ELF-1 (cell line): Measurements from ENCODE around the gene PTGES2.
"Not testable (repeated sequence)": the region's sequence is repeated elsewhere in the genome, so short reads cannot be mapped to it uniquely, and the experiment has no call there.

Source experiments
- DNase-seq: peaks from one replicate; pipeline ENCODE4 v3.0.0-alpha.2; 2016; ENCODE audit warnings: low read depth, low spot score

PTGES2 gene

DNA sequence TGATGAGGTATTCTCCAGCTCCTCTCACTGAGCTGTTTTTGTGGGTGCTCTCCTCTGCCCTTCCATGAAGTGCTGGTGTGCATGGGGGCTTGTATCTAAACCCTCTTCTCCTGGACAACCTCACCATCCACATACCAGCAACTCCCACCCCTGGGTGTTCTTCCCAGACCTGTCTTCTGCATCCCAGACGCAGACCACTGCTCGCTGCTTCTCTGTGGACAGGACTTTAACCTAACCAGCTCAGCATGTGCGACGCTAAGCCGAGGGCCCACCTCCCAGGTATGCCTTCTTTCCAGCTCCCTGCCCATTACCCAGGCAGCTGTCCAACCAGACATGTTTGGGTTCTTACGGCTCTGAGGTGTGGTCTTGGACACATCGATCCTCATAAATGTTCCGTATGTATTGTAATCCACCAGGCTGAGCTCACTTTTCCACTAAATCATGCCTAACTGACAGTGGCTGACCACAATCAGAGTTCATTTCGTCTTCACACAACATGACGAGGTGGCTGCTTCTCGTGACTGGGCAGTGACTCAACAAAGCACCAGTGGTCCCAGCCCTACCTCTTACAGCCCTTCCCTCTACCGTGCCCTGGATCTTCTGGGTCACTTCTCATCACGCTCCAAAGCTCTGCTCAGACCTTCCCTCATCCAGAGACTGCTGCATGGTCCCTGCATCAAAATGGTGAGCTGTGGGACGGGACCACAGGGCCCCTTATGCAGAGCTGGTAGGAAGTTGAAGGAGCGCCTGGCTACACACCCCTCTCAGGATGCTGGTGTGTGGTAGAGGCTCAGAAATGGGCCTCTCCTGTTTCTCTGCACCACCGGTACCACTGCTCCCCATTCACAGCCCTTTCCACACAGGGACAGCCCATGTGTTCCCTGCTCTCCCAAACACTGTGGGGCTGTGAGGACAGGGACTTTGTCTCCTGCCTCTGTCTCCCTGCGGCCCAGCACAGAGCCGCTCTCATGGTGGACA, 9.6 kb upstream of the PTGES2 start:
- no peak for DNase-seq

DNA sequence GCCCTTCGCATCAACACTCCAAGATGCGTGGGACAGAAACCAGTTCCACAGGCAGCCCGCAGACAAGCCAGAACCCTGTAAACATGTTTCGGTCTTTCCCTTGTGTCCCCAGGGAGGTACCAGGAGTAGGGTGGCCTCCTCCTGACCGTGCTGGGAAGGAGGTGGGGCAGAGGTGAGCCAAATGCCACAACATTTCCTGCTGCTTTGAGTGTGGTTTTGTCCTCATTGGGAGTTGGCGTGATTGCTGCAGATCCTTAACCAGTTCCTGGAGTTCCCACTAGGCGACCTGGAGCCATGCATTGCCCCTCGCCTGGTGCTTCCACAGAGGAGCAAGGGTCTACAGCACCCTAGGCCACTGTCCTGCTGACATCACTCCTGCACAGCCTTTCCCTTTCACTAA, 8.0 kb upstream of the PTGES2 start:
- peak; percentile 36 for DNase-seq

DNA sequence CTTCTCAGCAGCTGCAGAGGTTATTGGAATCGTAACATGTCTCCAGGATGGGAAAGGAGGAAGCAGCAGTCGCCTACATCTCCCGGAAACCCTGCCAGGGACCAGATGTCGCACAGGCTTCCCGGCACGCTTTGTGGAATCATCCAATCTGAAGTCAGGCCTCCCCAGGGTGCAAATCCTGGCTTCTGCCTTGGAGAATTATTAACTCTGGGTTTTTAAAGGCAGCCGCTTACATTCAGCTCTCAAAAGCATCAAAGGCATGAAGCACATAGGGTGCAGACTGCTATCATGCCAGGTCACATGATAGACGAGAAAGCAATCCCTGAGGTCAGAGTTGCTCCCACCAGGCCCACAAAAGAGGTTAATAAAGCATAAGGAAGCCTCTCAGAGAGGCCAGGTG, 4.6 kb upstream of the PTGES2 start:
- not testable (repeated sequence) for DNase-seq

DNA sequence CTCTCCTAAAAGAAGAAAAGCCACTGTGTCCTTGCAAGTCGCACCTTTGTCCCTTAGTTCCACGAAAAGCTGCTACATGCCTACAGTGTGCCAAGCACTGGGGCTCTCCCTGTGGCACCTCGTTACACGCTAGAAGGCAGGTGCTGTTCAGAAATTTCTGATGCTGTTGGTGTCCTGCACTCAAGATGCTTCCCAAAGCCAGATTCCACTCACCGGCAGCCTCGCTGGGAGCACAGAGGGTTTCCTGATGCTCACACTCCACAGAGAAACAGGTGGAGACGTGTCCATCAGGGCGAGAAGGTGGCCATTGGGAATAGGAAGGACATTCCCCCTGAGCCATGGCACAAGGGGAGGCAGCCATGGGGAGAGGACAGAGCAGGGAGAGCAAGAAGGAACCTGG, 3.8 kb upstream of the PTGES2 start:
- DNase-seq: not testable (repeated sequence)

DNA sequence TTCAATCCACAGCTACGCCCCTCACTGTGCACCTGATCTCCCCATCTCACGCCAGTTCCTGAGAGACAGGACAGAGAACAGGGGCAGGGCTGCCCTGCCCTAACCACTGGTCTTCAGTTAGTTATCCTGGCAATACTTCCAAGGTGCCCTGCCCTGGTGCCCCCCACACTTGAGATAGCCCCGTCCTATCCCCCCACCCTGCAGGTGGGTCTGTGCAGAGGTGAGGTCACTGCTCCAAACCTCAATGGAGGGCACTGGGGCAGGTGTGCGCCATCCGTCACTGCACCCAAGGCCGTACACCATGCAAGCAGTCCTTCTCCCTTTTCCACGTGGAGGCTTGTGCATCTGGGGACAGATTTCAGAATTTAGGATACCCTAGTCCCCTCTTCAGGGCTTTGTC, 3.1 kb upstream of the PTGES2 start:
- DNase-seq: not testable (repeated sequence)

DNA sequence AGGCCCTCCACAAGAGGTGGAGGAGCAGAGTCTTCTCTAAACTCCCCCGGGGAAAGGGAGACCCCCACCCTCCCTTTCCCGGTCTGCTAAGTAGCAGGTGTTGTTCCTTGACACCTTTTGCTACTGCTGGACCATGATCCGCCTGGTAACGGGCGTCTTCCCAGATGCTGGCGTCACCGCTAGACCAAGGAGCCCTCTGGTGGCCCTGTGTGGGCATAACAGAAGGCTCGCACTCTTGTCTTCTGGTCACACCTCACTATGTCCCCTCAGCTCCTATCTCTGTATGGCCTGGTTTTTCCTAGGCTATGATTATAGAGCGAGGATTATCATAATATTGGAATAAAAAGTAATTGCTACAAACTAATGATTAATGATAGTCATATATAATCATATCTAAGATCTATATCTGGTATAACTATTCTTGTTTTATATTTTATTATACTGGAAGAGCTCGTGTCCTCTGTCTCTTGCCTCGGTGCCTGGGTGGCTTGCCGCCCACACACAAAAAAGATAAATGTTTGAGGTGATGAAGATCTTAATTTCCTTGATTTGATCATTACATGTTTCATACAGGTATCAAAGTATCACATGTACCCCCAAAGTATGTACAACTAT, 2.6 kb upstream of the PTGES2 start:
- not testable (repeated sequence) for DNase-seq

DNA sequence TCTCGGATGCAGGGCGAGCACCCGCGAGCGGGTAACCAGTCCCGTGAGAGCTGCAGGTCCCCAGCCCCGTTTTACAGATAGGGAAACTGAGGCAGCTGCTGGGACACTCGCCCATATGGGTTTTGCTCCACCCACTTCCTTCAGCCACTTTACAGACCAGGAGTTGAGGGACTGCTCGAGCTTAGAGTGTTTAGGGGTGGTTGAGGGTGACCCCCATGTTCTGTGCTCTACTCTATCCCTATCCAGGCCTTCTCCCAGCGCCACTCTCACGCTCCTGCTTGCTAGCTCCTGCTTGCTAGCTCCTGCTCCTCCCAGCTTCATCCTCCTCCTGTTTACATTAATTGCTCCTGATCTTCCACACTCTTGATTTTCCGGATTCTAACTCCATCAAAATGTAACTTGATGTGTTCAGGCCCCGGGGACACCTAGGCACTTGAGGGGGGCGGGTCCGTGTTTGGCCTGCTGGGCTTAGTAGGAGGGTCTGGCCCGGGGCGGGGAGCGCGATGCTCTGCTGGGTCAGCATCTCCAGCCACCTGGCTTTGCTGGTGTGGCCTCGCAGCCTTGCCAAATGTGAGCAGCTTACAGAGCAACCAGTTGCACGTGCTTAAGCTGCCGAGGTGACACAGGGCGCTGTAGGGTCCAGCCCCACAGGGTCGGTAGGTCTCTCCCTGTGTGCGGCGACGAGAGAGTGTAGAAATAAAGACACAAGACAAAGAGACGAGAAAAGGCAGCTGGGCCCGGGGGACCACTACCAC, 1.5 kb upstream of the PTGES2 start:
- DNase-seq: no peak

DNA sequence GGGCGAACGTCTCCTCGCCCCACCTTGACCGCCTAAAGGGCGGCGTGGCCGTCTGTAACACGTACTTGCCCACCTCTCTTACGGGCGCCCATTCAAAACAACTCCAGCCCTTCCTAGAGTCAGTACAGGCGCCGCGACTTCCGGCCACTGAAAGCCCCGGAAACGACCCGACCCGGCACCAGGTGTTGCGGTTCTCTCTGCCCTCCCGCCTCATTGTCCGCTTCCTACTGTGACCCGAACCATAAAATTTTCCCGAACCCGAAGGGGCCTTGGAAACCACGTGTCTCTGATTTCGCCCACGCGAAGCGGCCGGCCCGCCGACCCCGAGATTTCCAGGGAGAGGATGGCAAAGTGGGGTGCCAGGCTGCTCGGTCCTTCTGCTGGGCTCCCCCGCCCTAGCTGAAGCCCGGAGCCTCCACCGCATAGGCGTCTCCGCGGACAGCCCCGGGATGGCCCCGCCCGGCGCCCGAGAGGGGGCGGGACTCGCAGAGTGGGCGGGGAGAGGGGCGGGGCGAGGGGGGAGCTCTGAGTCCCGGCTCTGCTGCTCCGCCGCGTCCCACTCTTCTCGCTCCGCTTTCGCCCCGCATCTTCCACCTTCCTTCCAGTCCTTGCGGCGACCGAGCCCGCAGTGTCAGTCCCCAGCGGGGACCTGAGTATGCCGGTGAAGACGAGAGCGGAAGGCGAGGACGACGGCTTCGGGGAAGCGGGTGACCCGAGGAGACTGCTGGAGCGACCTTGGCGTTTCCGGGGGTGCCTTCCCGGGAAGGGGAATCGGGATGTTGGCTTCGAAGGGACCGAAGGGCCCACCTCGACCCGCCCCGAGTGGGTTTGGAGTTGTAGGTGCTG, 684 bp upstream of the PTGES2 start:
- peak; percentile 94 for DNase-seq

DNA sequence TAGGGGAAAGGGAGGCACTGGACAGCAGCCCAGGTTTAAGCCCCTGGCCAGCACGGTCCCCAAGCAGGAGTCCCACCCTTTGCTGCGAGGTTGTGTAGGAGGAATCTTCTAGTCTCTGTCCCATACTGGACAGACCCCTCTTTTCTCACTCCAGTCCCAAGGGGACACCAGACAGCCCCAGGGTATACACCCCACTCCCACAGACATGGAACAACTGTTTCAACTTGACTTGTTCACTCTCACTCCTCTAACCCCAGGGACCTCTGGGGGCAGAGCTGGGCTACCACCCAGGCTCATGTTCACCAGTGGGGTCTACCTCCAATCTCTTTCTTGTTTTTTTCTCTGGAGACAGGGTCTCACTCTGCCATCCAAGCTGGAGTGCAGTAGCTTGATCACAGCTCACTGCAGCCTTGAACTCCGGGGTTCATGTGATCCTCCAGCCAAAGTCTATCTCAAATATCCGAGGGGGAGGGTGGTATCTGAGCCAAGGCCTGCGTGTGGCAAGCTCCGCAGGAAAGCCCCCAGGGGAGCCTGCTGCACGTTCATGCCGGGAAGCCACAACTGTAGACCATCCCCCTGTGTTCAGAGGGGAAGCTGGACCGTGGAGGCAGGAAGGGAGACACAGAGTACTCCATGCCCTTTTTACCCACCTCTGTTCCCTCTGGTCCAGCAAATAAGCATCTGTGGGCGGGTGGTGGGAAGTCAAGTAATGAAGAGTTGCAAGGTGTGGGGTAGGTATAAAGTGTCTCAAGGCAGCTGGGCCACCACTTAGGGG, 1.8 kb downstream of the PTGES2 start:
- DNase-seq: no peak

DNA sequence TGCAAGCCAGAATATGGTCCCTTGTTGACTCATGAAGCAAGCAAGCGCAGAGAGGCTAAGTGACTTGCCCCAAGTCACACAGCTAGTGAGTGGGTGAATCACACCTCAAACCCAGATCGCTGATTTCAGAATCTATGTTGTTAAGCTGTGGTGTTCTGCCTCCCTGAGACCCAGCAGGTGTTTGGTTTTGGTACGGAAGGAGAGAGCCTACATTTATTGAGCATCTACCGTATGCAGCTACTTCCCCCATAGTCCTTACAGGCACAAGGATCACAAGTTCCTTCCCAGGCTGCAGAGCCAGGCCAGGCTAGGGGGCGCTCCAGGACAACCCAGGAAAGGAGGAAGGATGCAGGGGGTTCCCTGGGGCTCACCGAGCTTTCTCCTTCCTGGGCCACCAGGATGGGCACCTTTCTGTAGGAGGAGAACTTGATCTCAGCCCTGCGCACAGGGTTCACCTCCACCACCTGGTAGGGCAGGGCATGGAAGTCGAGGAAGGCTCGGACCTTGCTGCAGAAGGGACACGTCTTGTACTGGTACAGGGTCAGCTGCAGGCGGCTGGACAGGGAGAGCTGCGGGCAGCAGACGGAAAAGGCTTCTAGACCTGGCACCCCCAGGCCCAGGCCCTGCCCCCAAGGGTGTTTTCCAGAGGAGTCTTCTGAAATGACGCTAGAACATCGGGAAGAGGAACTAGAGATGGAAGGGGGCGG, 2.5 kb downstream of the PTGES2 start:
- DNase-seq: peak; percentile 84

DNA sequence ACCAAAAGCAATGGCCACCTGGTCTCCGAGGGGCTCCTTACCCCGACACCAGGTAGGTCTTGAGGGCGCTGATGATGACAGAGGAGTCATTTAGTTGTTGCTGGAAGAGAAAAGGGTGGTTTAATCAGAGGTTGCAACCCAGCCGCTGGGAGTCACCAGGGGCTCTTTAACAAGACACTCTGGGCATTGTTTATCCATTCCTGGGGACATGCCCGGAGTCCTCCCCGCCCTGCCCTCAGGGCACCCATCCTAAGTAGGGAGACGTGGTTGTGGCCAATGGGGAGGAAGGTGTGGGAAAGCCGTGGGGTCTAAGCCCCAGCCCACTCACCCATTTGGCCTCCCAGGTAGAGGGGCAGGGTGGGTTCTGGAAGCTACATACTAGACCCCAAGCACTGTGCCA, 3.1 kb downstream of the PTGES2 start:
- no peak for DNase-seq

DNA sequence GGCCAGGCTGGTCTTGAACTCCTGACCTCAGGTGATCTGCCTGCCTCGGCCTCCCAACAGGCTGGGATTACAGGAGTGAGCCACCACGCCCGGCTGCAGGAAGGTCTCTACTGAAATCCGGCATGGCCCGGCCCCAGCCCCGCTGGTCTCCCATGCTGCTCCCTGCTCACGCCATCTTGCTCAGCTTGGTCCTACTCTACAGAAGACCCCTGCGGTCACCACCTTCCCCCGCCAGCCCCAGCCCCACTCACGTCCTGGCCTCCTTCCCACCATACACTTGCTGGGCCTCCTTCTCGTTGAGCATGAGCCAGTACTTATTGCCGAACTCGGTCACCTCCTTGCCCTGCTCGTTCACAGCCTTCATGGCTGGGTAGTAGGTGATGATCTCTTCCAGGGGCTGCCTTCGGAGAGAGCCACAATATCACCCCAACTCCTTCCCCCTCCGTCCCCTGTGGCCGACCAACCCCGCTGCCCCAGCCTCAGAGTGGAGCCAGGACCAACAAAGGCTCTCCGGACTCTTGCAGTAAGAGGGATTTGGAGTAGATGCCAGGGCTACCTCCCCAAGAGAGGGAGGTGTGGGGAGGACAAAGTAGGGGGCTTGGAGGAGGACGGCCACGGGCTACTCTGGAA, 4.0 kb downstream of the PTGES2 start:
- no peak for DNase-seq

DNA sequence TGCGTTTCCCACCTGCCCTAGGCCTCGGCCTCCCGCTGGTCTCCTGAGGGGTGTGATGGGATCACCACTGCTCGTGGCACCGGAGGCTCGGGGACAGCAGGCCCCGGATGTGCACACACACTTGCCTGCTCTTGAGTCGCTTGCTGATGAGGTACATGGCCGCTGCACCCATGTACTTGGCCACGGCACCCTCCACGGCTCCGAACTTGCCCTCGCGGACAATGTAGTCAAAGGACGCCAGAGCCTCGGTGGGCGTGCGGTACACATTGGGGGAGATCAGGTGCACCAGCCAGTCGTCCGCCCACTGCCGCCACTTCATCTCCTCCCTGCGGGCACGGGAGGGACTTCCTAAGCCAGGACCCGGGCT, 4.7 kb downstream of the PTGES2 start:
- DNase-seq: no peak

DNA sequence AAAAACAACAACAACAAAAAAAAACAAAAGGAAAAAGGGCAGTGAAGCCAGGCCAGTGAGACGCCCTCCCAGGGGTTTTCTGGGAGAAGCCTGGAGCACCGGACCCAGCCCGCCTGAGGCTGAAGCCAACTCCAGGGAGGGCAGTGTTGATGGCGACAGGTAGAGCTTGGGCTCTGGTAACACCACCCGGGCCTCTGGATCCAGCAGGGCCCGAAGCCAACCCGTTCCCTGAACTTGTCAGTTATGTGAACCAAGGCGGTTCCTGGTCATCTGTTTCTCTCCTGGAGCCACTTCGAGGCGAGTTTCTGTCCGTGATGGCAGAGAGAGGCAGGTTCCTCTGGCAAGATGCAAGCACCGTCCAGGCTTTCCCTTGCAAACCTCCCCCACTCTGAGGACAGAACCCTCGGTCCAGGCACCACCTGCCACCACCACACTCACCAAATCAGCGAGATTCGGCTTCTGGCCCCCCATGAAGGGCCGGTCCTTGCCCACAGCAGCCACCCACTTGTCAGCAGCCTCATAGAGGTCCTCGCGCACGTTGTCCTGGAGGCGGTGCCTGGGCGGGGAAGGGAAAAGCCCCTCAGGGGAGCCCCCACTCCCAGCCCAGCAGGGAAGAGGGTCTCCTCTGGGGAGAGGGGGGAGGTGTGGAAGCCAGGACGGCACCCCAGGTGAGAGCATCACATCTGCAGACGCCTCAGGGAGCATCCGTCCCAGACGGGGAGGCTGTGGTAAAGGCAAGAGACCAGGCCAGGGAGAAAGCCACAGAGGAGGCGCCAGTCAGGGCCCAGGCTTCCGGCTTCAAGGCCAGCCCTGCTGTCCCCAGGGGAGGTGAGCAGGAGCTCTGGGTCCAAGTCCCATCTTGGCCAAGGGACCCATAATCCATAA, 5.4 kb downstream of the PTGES2 start:
- DNase-seq: no peak

DNA sequence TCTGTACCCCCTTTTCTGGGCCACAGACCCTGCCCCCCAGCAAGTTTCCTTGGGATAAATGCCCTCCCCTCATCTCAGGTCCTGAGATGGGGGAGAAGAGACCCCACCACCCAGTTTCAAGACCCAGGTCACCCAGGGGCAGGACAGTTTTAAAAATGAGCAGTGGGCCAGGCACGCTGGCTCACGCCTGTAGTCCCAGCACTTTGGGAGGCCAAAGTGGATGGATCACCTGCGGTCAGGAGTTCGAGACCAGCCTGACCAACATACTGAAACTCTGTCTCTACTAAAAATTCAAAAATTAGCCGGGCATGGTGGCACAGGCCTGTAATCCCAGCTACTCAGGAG, 6.1 kb downstream of the PTGES2 start:
- no peak for DNase-seq

DNA sequence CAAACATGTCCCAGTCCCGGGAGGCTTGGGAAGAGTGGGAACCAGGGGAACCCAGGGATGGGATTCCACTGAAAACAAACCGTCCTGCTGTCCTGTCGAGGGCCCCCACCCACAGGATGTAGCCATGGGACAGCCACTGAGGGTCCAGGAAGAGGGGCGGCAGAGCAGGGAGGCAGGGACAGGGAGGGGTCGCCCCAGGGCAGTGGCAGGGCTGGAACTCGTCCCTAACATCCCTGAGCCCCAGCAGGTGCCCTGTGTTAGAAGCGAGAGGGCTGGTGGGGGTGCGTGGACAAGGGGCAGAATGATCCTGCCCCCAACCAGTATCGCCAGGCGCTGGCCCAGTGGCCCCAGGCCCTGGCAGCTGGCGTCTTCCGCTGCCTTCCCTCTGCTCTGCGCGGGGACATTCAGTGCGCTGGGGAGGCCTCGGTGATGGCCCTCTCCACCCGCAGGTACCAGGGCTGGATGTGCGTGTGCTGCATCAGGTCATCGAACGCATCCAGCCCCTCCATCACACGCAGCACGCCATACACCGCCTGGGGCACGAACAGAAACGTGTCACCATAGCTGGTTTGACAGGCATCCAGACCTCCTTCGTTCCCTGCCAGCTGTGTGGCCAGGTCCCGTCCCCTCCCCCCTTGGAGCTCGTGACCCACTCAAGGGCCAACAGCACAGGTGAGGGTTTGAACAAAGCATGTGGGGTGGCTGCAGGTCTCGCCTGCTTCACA, 6.6 kb downstream of the PTGES2 start:
- DNase-seq: no peak

DNA sequence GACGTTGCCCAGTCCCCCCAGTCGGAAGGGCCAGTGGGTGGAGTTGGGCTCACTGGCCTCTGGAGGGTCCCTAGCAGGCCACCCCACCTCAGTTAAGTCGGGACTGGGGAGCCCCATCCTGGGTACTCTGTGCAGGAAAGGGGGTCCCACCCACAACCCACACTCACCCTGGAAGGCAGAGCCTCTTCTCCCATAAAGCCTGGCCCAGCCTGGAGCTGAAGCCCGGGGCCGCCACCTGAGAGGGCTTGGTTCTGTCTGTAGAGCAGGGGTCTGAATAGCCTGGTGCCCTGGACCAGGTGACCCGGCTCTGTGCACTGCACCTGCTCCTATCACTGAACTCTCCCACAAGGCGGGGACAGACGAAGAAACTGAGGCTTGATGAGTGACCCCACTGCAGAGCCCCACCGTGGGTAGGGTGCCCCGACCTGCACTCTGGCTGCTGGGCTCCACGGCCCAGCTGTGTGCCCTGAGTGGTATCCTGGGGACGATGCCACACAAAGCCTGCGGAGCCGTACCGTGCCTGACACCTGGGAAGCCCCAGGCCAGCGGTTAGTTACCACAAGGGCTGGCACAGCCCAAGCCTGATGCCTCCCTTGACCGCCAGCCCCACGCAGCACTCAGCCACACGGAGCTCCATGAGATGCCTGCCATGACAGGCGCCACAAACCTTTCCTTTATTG, 7.3 kb downstream of the PTGES2 start:
- DNase-seq: no peak
